HG02840 (cell line): Measurements from ENCODE around the gene TGFBRAP1.
A peak's percentile ranks its signal among the peaks of the same experiment; 100 is the strongest.

ENCODE experiments used
- ATAC-seq: cut with Tn5 transposase; IDR thresholded peaks from one replicate; pipeline ENCODE4 v1.9.1; 2021; ENCODE audit warnings: mild to moderate bottlenecking, moderate library complexity, moderate number of reproducible peaks; ENCODE audit not compliant: unreplicated experiment, low FRiP score

The TGFBRAP1 gene

GRCh38 chr2:105321875-105322646, 7.5 kb downstream of the TGFBRAP1 start:
- ATAC-seq: no peak

- ATAC-seq: no peak
Measured at GRCh38 chr2:105320651-105321215, 8.8 kb downstream of the TGFBRAP1 start.

GRCh38 chr2:105317937-105318336, 11.6 kb downstream of the TGFBRAP1 start:
- no peak for ATAC-seq

GRCh38 chr2:105315314-105315713, 14.2 kb downstream of the TGFBRAP1 start:
- peak; percentile 71 for ATAC-seq

- ATAC-seq: no peak
Measured at GRCh38 chr2:105313877-105314276, 15.7 kb downstream of the TGFBRAP1 start.

GRCh38 chr2:105309147-105309545, 20.4 kb downstream of the TGFBRAP1 start:
- ATAC-seq: no peak

GRCh38 chr2:105308382-105309146, 21.0 kb downstream of the TGFBRAP1 start:
- no peak for ATAC-seq

GRCh38 chr2:105307962-105308361, 21.6 kb downstream of the TGFBRAP1 start:
- ATAC-seq: no peak

GRCh38 chr2:105307550-105307949, 22.0 kb downstream of the TGFBRAP1 start:
- ATAC-seq: no peak

- ATAC-seq: no peak
Measured at GRCh38 chr2:105307146-105307545, 22.4 kb downstream of the TGFBRAP1 start.

GRCh38 chr2:105301646-105302045, 27.9 kb downstream of the TGFBRAP1 start:
- ATAC-seq: no peak

GRCh38 chr2:105299290-105299689, 30.2 kb downstream of the TGFBRAP1 start:
- ATAC-seq: no peak

- ATAC-seq: no peak
Measured at GRCh38 chr2:105298017-105298416, 31.5 kb downstream of the TGFBRAP1 start.

GRCh38 chr2:105297216-105297615, 32.3 kb downstream of the TGFBRAP1 start:
- ATAC-seq: no peak

GRCh38 chr2:105296017-105296611, 33.4 kb downstream of the TGFBRAP1 start:
- no peak for ATAC-seq

- no peak for ATAC-seq
Measured at GRCh38 chr2:105294844-105295481, 34.6 kb downstream of the TGFBRAP1 start.

GRCh38 chr2:105294046-105294445, 35.5 kb downstream of the TGFBRAP1 start:
- ATAC-seq: no peak

GRCh38 chr2:105291981-105292380, 37.6 kb downstream of the TGFBRAP1 start:
- no peak for ATAC-seq

GRCh38 chr2:105290981-105291660, 38.4 kb downstream of the TGFBRAP1 start:
- ATAC-seq: no peak

GRCh38 chr2:105288133-105288532, 41.4 kb downstream of the TGFBRAP1 start:
- ATAC-seq: no peak
